ENCODE data around the gene MYRFL. TPM values are rescaled to one million over a fixed set of nuclear protein-coding genes. Genes with fewer than 3 reads are reported as not detected.

The MYRFL gene
- total RNA-seq, 2 experiments from 2014 or later, result not detected

GRCh38 chr12:69828897-69829296 lies 3.9 kb downstream of the MYRFL start:
- H3K27ac Mint-ChIP-seq, result no peak overlapping the region
- no peak overlapping the region for H3K4me3 Mint-ChIP-seq
- POLR2A ChIA-PET, result no interaction called here
- no peaks in the 10 kb centered on the region for H3K9me3 Mint-ChIP-seq
- CTCF ChIA-PET, result no interaction called here
- DNase-seq, result no peak
- peaks cover 6% of the 10 kb centered on the region for H3K27me3 Mint-ChIP-seq
- intact Hi-C loops (cut with micrococcal nuclease), result no loop called here
- H3K36me3 Mint-ChIP-seq, result no peaks in the 10 kb centered on the region
- H3K4me1 Mint-ChIP-seq (ENCODE audit: low read depth), result no peaks in the 10 kb centered on the region

GRCh38 chr12:69833696-69834095 lies 8.7 kb downstream of the MYRFL start:
- Mint-ChIP-seq H3K27me3 (peaks cover 4% of the 10 kb centered on the region), H3K4me3 (no peak overlapping the region), H3K4me1 (ENCODE audit: low read depth) (no peaks in the 10 kb centered on the region), H3K27ac (no peak overlapping the region), H3K36me3 (no peaks in the 10 kb centered on the region), H3K9me3 (no peaks in the 10 kb centered on the region)
- ChIA-PET POLR2A (no interaction called here), CTCF (no interaction called here)
- intact Hi-C loops (cut with micrococcal nuclease), result no loop called here
- no peak for DNase-seq

- H3K27ac Mint-ChIP-seq, result no peak overlapping the region
- intact Hi-C loops (cut with micrococcal nuclease), result no loop called here
- POLR2A ChIA-PET, result no interaction called here
- DNase-seq, result no peak
- H3K4me1 Mint-ChIP-seq (ENCODE audit: low read depth), result no peaks in the 10 kb centered on the region
- H3K36me3 Mint-ChIP-seq, result no peaks in the 10 kb centered on the region
- H3K9me3 Mint-ChIP-seq, result no peaks in the 10 kb centered on the region
- CTCF ChIA-PET, result no interaction called here
- peaks cover 4% of the 10 kb centered on the region for H3K27me3 Mint-ChIP-seq
- H3K4me3 Mint-ChIP-seq, result no peak overlapping the region
These were observed 9.1 kb downstream of the MYRFL start for GRCh38 chr12:69834147-69834546.

- H3K4me3 Mint-ChIP-seq, result no peak overlapping the region
- no peak overlapping the region for H3K27ac Mint-ChIP-seq
- H3K4me1 Mint-ChIP-seq (ENCODE audit: low read depth), result no peaks in the 10 kb centered on the region
- intact Hi-C loops (cut with micrococcal nuclease), result no loop called here
- no peaks in the 10 kb centered on the region for H3K36me3 Mint-ChIP-seq
- peaks cover 4% of the 10 kb centered on the region for H3K27me3 Mint-ChIP-seq
- no peaks in the 10 kb centered on the region for H3K9me3 Mint-ChIP-seq
- POLR2A ChIA-PET, result no interaction called here
- CTCF ChIA-PET, result no interaction called here
- no peak for DNase-seq
These were observed 9.5 kb downstream of the MYRFL start for GRCh38 chr12:69834576-69834975.

GRCh38 chr12:69835081-69835480 lies 10.1 kb downstream of the MYRFL start:
- Mint-ChIP-seq H3K36me3 (no peaks in the 10 kb centered on the region), H3K4me3 (no peak overlapping the region), H3K27ac (no peak overlapping the region), H3K27me3 (peaks cover 4% of the 10 kb centered on the region), H3K4me1 (ENCODE audit: low read depth) (no peaks in the 10 kb centered on the region), H3K9me3 (no peaks in the 10 kb centered on the region)
- intact Hi-C loops (cut with micrococcal nuclease), result no loop called here
- ChIA-PET CTCF (no interaction called here), POLR2A (no interaction called here)
- DNase-seq, result no peak

GRCh38 chr12:69836015-69836414 lies 11.0 kb downstream of the MYRFL start:
- intact Hi-C loops (cut with micrococcal nuclease), result no loop called here
- peaks cover 4% of the 10 kb centered on the region for H3K27me3 Mint-ChIP-seq
- POLR2A ChIA-PET, result no interaction called here

GRCh38 chr12:69837191-69837590 lies 12.2 kb downstream of the MYRFL start:
- Mint-ChIP-seq H3K4me3 (no peak overlapping the region), H3K9me3 (no peaks in the 10 kb centered on the region), H3K27ac (no peak overlapping the region), H3K36me3 (no peaks in the 10 kb centered on the region), H3K27me3 (peaks cover 4% of the 10 kb centered on the region), H3K4me1 (ENCODE audit: low read depth) (no peaks in the 10 kb centered on the region)
- ChIA-PET POLR2A (no interaction called here), CTCF (no interaction called here)
- no peak for DNase-seq
- intact Hi-C loops (cut with micrococcal nuclease), result no loop called here

More at GRCh38 chr12:69836015-69836414, 11.0 kb downstream of the MYRFL start:
- no peak for DNase-seq
- H3K4me1 Mint-ChIP-seq (ENCODE audit: low read depth), result no peaks in the 10 kb centered on the region
- H3K36me3 Mint-ChIP-seq, result no peaks in the 10 kb centered on the region
- CTCF ChIA-PET, result no interaction called here
- H3K27ac Mint-ChIP-seq, result no peak overlapping the region
- no peak overlapping the region for H3K4me3 Mint-ChIP-seq
- H3K9me3 Mint-ChIP-seq, result no peaks in the 10 kb centered on the region

- no peaks in the 10 kb centered on the region for H3K4me1 Mint-ChIP-seq (ENCODE audit: low read depth)
- DNase-seq, result no peak
- H3K4me3 Mint-ChIP-seq, result no peak overlapping the region
- intact Hi-C loops (cut with micrococcal nuclease), result no loop called here
- H3K27me3 Mint-ChIP-seq, result peaks cover 4% of the 10 kb centered on the region
- no peak overlapping the region for H3K27ac Mint-ChIP-seq
- H3K36me3 Mint-ChIP-seq, result no peaks in the 10 kb centered on the region
- no peaks in the 10 kb centered on the region for H3K9me3 Mint-ChIP-seq
- ChIA-PET POLR2A (no interaction called here), CTCF (no interaction called here)
These were observed 12.8 kb downstream of the MYRFL start for GRCh38 chr12:69837657-69838415.

GRCh38 chr12:69840727-69841126 lies 15.7 kb downstream of the MYRFL start:
- H3K36me3 Mint-ChIP-seq, result no peaks in the 10 kb centered on the region
- H3K9me3 Mint-ChIP-seq, result no peaks in the 10 kb centered on the region
- H3K4me1 Mint-ChIP-seq (ENCODE audit: low read depth), result no peaks in the 10 kb centered on the region
- H3K27ac Mint-ChIP-seq, result no peak overlapping the region
- intact Hi-C loops (cut with micrococcal nuclease), result no loop called here
- peaks cover 3% of the 10 kb centered on the region for H3K27me3 Mint-ChIP-seq
- no peak overlapping the region for H3K4me3 Mint-ChIP-seq
- ChIA-PET CTCF (no interaction called here), POLR2A (no interaction called here)
- no peak for DNase-seq

- CTCF ChIA-PET, result no interaction called here
- POLR2A ChIA-PET, result no interaction called here
These were observed 18.6 kb downstream of the MYRFL start for GRCh38 chr12:69843608-69844007.

GRCh38 chr12:69844416-69844815 lies 19.4 kb downstream of the MYRFL start:
- Mint-ChIP-seq H3K4me3 (no peak overlapping the region), H3K36me3 (no peaks in the 10 kb centered on the region), H3K4me1 (ENCODE audit: low read depth) (no peaks in the 10 kb centered on the region), H3K27ac (no peak overlapping the region), H3K9me3 (no peaks in the 10 kb centered on the region), H3K27me3 (peaks cover 3% of the 10 kb centered on the region)
- intact Hi-C loops (cut with micrococcal nuclease), result no loop called here
- DNase-seq, result no peak
- POLR2A ChIA-PET, result no interaction called here
- CTCF ChIA-PET, result no interaction called here

More at GRCh38 chr12:69843608-69844007, 18.6 kb downstream of the MYRFL start:
- H3K36me3 Mint-ChIP-seq, result no peaks in the 10 kb centered on the region
- no peaks in the 10 kb centered on the region for H3K9me3 Mint-ChIP-seq
- H3K4me1 Mint-ChIP-seq (ENCODE audit: low read depth), result no peaks in the 10 kb centered on the region
- DNase-seq, result no peak
- no peak overlapping the region for H3K4me3 Mint-ChIP-seq
- intact Hi-C loops (cut with micrococcal nuclease), result no loop called here
- H3K27me3 Mint-ChIP-seq, result peaks cover 3% of the 10 kb centered on the region
- H3K27ac Mint-ChIP-seq, result no peak overlapping the region

- ChIA-PET CTCF (no interaction called here), POLR2A (no interaction called here)
- no peaks in the 10 kb centered on the region for H3K36me3 Mint-ChIP-seq
- H3K27me3 Mint-ChIP-seq, result peaks cover 3% of the 10 kb centered on the region
- intact Hi-C loops (cut with micrococcal nuclease), result no loop called here
- H3K4me1 Mint-ChIP-seq (ENCODE audit: low read depth), result no peaks in the 10 kb centered on the region
- H3K4me3 Mint-ChIP-seq, result no peak overlapping the region
- no peak overlapping the region for H3K27ac Mint-ChIP-seq
- no peak for DNase-seq
- H3K9me3 Mint-ChIP-seq, result no peaks in the 10 kb centered on the region
These were observed 19.8 kb downstream of the MYRFL start for GRCh38 chr12:69844836-69845235.

- Mint-ChIP-seq H3K4me1 (ENCODE audit: low read depth) (no peaks in the 10 kb centered on the region), H3K9me3 (no peaks in the 10 kb centered on the region), H3K27me3 (peaks cover 8% of the 10 kb centered on the region), H3K27ac (no peak overlapping the region), H3K36me3 (no peaks in the 10 kb centered on the region), H3K4me3 (no peak overlapping the region)
- intact Hi-C loops (cut with micrococcal nuclease), result no loop called here
- CTCF ChIA-PET, result no interaction called here
- POLR2A ChIA-PET, result no interaction called here
- no peak for DNase-seq
These were observed 21.9 kb downstream of the MYRFL start for GRCh38 chr12:69846976-69847375.
